Measurements from ENCODE around the gene TGFBR3. TPM values are rescaled to one million over a fixed set of nuclear protein-coding genes. Genes with fewer than 3 reads are reported as not detected.

The TGFBR3 gene
- total and polyA plus RNA-seq, 2 of the 13 experiments (the other 11 are each of a cell fraction or from before 2014, with no cell fraction given): 76.5 to 195 TPM

GRCh38 chr1:91761295-91761721, 124.6 kb downstream of the TGFBR3 start (continued):
- 0 out of 2 replicates have a peak, but pooled peaks have one; percentile 25 for TF ChIP-seq ZNF710 (CRISPR knock-in tag; IDR thresholded peaks at IDR 0.05; ENCODE audit: borderline replicate concordance)
- TF ChIP-seq EP300 (IDR thresholded peaks at IDR 0.05; ENCODE audit: low read depth in 2 of 2, low read length in 2 of 2): peak in 1 of 2 experiments; percentile 31; a peak in 1 of 4 replicates
- no peak for TF ChIP-seq EP300 (CRISPR knock-in tag; IDR thresholded peaks at IDR 0.05; ENCODE audit: borderline replicate concordance)
- TF ChIP-seq ZNF879 (CRISPR knock-in tag; IDR thresholded peaks at IDR 0.05): no peak
- no peak for TF ChIP-seq SOX6 (IDR thresholded peaks at IDR 0.05)
- TF ChIP-seq SOX6 (CRISPR knock-in tag; IDR thresholded peaks at IDR 0.05): peak; percentile 42; the same call in 1 of the 2 replicates
- TF ChIP-seq RBM22 (optimal IDR thresholded peaks at IDR 0.05; ENCODE audit: low read length): no peak
- no peak for TF ChIP-seq MTA3 (CRISPR knock-in tag; IDR thresholded peaks at IDR 0.05)
- no peak for TF ChIP-seq ZNF350 (CRISPR knock-in tag; IDR thresholded peaks at IDR 0.05; ENCODE audit: borderline replicate concordance, low read depth)
- TF ChIP-seq SOX13 (IDR thresholded peaks at IDR 0.05): no peak; the same call in 1 of the 2 replicates
- peak in 1 of 2 experiments; percentile 83; a peak in 2 of 4 replicates for TF ChIP-seq SOX13 (CRISPR knock-in tag; conservative IDR thresholded peaks at IDR 0.05 in 1 of 2, IDR thresholded peaks at IDR 0.05 in 1 of 2)
- TF ChIP-seq IKZF1 (IDR thresholded peaks at IDR 0.05): no peak
- TF ChIP-seq PAF1 (CRISPR knock-in tag; IDR thresholded peaks at IDR 0.05): no peak

- Histone ChIP-seq H4K20me1 (ENCODE audit: insufficient read depth, low read length) (0 out of 2 replicates have a peak, but pooled peaks cover 2% of the 10 kb centered on the region), H3K9me3 (ENCODE audit: low read length) (no peaks in the 10 kb centered on the region), H3K36me3 (replicated peaks in 1 of 2; ENCODE audit: control insufficient read depth in 1 of 2, insufficient read depth in 2 of 2, low read length in 2 of 2) (peaks cover 19 to 56% of the 10 kb centered on the region in 2 experiments), H2AFZ (ENCODE audit: low read length) (no peak overlapping the region), H3K4me2 (ENCODE audit: low read depth, low read length) (no peak overlapping the region), H3K4me1 (ENCODE audit: insufficient read depth, low read length) (peaks cover 66% of the 10 kb centered on the region), H3K27me3 (ENCODE audit: control insufficient read depth in 1 of 2, insufficient read depth in 2 of 2, low read length in 2 of 2) (no peaks in the 10 kb centered on the region), H3K4me3 (replicated peaks in 1 of 3; ENCODE audit: insufficient read depth in 1 of 3, low read depth in 2 of 3, low read length in 3 of 3) (no peak overlapping the region), H3K79me2 (ENCODE audit: insufficient read depth, low read length) (peaks cover 61% of the 10 kb centered on the region), H3K27ac (ENCODE audit: extremely low read length, insufficient read depth, low read length) (no peak overlapping the region), H3K9ac (ENCODE audit: insufficient read depth, low read depth, low read length) (no peak overlapping the region)
- FAIRE-seq: no peak
- ATAC-seq: no peak
- WGBS (ENCODE audit: low lambda C conversion rate): 96% methylated on average over 1 of the region's 1 CpG
- ChIA-PET POLR2A (no interaction called here), CTCF (ENCODE audit: low intra/inter-chr PET ratio, low total read pairs) (no interaction called here)
- in situ Hi-C loops (cut with HindIII; ENCODE audit: extremely low pct_ligation_motif_present, low pct_unique_long_range_greater_than_20kb): no loop called here
- no peak for DNase-seq (ENCODE audit: low spot score)
- BruUV-seq (replicated peaks): no TSS peak
- intact Hi-C loops (cut with micrococcal nuclease; ENCODE audit: unreplicated experiment): loop anchor here (10.0 kb wide), 1 partner anchor 124 kb away; the partner anchor contains the start of gene TGFBR3
- TF ChIP-seq RFX3 (CRISPR knock-in tag; IDR thresholded peaks at IDR 0.05): no peak
- no peak for TF ChIP-seq POLR2A (IDR thresholded peaks at IDR 0.05; ENCODE audit: insufficient read depth in 1 of 2, low read depth in 2 of 2, low read length in 2 of 2)
- TF ChIP-seq USF2 (IDR thresholded peaks at IDR 0.05; ENCODE audit: low read depth, low read length): no peak
- no peak for TF ChIP-seq USF2 (CRISPR knock-in tag; IDR thresholded peaks at IDR 0.05; ENCODE audit: borderline replicate concordance)
- TF ChIP-seq NCOA1 (CRISPR knock-in tag; IDR thresholded peaks at IDR 0.05): no peak
- no peak for TF ChIP-seq ZNF232 (CRISPR knock-in tag; IDR thresholded peaks at IDR 0.05; ENCODE audit: borderline replicate concordance)
- TF ChIP-seq ZSCAN22 (CRISPR knock-in tag; IDR thresholded peaks at IDR 0.05): no peak
- TF ChIP-seq DMAP1 (CRISPR knock-in tag; IDR thresholded peaks at IDR 0.05): no peak
- no peak for TF ChIP-seq ZNF414 (CRISPR knock-in tag; IDR thresholded peaks at IDR 0.05)
- no peak for TF ChIP-seq CENPT (CRISPR knock-in tag; IDR thresholded peaks at IDR 0.05; ENCODE audit: low read depth)
These were observed 125.4 kb downstream of the TGFBR3 start for GRCh38 chr1:91760512-91760911.
